HCT116 (cell line): ENCODE measurements around the gene PTPN23. TPM values are rescaled to one million over a fixed set of nuclear protein-coding genes. Genes with fewer than 3 reads are reported as not detected.

Experiments
- ATAC-seq: fragments of 200-7000 bp; cut with Tn5 transposase; 2 replicates; pipeline ENCODE4 v1.9.1; 2020; ENCODE audit warnings: mild to moderate bottlenecking, moderate library complexity
- BruUV-seq: library from RNA; stranded (reverse); fragments of 400-500 nt; replicated peaks from 2 replicates; lab custom pipeline; 2021; lab: Mats Ljungman, UMichigan
- CTCF ChIA-PET: fragments of 300-600 bp; sonication (Branson Sonifier 250); formaldehyde crosslinking; loops from one replicate; lab custom pipeline; 2021; ENCODE audit warnings: antibody characterized with exemption; lab: Charles Lee
- POLR2A ChIA-PET: fragments of 300-600, 350-600 bp; sonication (Branson Sonifier 250); formaldehyde crosslinking; loops from one replicate; lab custom pipeline; 2021; ENCODE audit warnings: antibody characterized with exemption; lab: Charles Lee
- RAD21 ChIA-PET, 2 experiments: fragments of 300-600 bp; sonication (Branson Sonifier 250); formaldehyde crosslinking; loops; one replicate each; lab custom pipeline; 2023; ENCODE audit warnings: low total read pairs in 2 of 2; ENCODE audit not compliant: uncharacterized antibody in 2 of 2, unreplicated experiment in 2 of 2, low non-redundant PET in 1 of 2; lab: Charles Lee
- DNase-seq: peaks from one replicate; pipeline ENCODE4 v3.0.0-alpha.2; 2010; ENCODE audit warnings: low read depth, low spot score
- H2AFZ ChIP-seq: fragments of 200-600 bp; shearing (Covaris generic), sonication (generic); 2 replicates; pipeline ENCODE4 v1.6.1; 2017; ENCODE audit warnings: low read depth, mixed run types, mixed read lengths, antibody characterized with exemption, low read length; ENCODE audit not compliant: poor library complexity, severe bottlenecking
- H3K27ac ChIP-seq: 2 replicates; pipeline ENCODE4 v1.5.1; 2012; ENCODE audit warnings: low read depth, low read length
- H3K27me3 ChIP-seq: fragments of 200-600 bp; sonication (generic); 2 replicates; pipeline ENCODE4 v1.6.1; 2016; ENCODE audit warnings: mixed run types, low read length, mixed read lengths; ENCODE audit not compliant: insufficient read depth
- H3K36me3 ChIP-seq, 2 experiments: fragments of 200-500 bp in 1 of 2; fragments of 200-600 bp in 1 of 2; sonication (Bioruptor generic) in 1 of 2; sonication (generic) in 1 of 2; 2 replicates each; pipeline versions ENCODE4 v1.5.1 to v1.6.1; 2014 to 2016; ENCODE audit warnings: low read length in 2 of 2, inconsistent platforms in 1 of 2, mixed read lengths in 1 of 2, mixed run types in 1 of 2; ENCODE audit not compliant: insufficient read depth in 2 of 2, control insufficient read depth in 1 of 2
- H3K4me1 ChIP-seq, 2 experiments: fragments of 200-600 bp in 1 of 2; sonication (generic) in 1 of 2; 2 replicates each; pipeline versions ENCODE4 v1.5.1 to v1.6.1; 2012 to 2017; ENCODE audit warnings: low read length in 2 of 2, inconsistent platforms in 1 of 2, mild to moderate bottlenecking in 1 of 2, mixed read lengths in 1 of 2, mixed run types in 1 of 2, moderate library complexity in 1 of 2; ENCODE audit not compliant: insufficient read depth in 2 of 2, control insufficient read depth in 1 of 2
- H3K4me2 ChIP-seq: fragments of 200-600 bp; sonication (generic); 2 replicates; pipeline ENCODE4 v1.6.1; 2017; ENCODE audit warnings: mixed run types, low read length, mixed read lengths
- H3K4me3 ChIP-seq, 2 experiments: fragments of 200-600 bp in 1 of 2; sonication (generic) in 1 of 2; replicated peaks in 1 of 2; 2 replicates each; pipeline ENCODE4 v1.5.1; 2011 to 2016; ENCODE audit warnings: low read length in 2 of 2, control low read depth in 1 of 2, low read depth in 1 of 2, mild to moderate bottlenecking in 1 of 2, mixed read lengths in 1 of 2, mixed run types in 1 of 2
- H3K79me2 ChIP-seq: fragments of 200-600 bp; sonication (generic); 2 replicates; pipeline ENCODE4 v1.6.1; 2017; ENCODE audit warnings: mild to moderate bottlenecking, mixed run types, low read length, moderate library complexity, mixed read lengths; ENCODE audit not compliant: insufficient read depth
- H3K9ac ChIP-seq: fragments of 200-600 bp; sonication (generic); 2 replicates; pipeline ENCODE4 v1.6.1; 2016; ENCODE audit warnings: low read length, mixed read lengths
- H3K9me2 ChIP-seq: fragments of 200-600 bp; sonication (generic), shearing (Covaris generic); 2 replicates; pipeline ENCODE4 v1.6.1; 2017; ENCODE audit warnings: mixed run types, mild to moderate bottlenecking, moderate library complexity; ENCODE audit not compliant: insufficient read depth
- H3K9me3 ChIP-seq, 2 experiments: fragments of 200-500 bp in 1 of 2; fragments of 200-600 bp in 1 of 2; sonication (Bioruptor generic) in 1 of 2; sonication (generic) in 1 of 2; 2 replicates each; pipeline ENCODE4 v1.6.1; 2014 to 2017; ENCODE audit warnings: low read length in 2 of 2, mixed read lengths in 2 of 2, inconsistent platforms in 1 of 2, low read depth in 1 of 2, mild to moderate bottlenecking in 1 of 2, mixed run types in 1 of 2, moderate library complexity in 1 of 2; ENCODE audit not compliant: control insufficient read depth in 1 of 2, insufficient read depth in 1 of 2
- H4K20me1 ChIP-seq: fragments of 200-600 bp; sonication (generic), shearing (Covaris generic); 2 replicates; pipeline ENCODE4 v1.6.1; 2017; ENCODE audit warnings: mixed run types, mild to moderate bottlenecking, moderate library complexity; ENCODE audit not compliant: insufficient read depth
- EZH2 ChIP-seq: fragments of 200-600 bp; sonication (generic); IDR thresholded peaks from 2 replicates; pipeline ENCODE4 v1.6.1; 2017; ENCODE audit warnings: antibody characterized with exemption, mixed run types
- EZH2phosphoT487 ChIP-seq: fragments of 200-600 bp; IDR thresholded peaks from 2 replicates; pipeline ENCODE4 v1.6.1; 2018; ENCODE audit warnings: antibody characterized with exemption, borderline replicate concordance
- FOSL1 ChIP-seq: IDR thresholded peaks from 2 replicates; pipeline ENCODE4 v1.6.1; 2012; ENCODE audit warnings: low read depth
- POLR2AphosphoS5 ChIP-seq: IDR thresholded peaks from 2 replicates; pipeline ENCODE4 v1.6.1; 2011; ENCODE audit warnings: mild to moderate bottlenecking, low read depth, low read length, moderate library complexity
- ZFX ChIP-seq: fragments of 450-650 bp; IDR thresholded peaks from 2 replicates; pipeline ENCODE4 v1.6.1; 2017
- ZNF274 ChIP-seq: fragments of 200-500 bp; sonication (Bioruptor generic); IDR thresholded peaks from 2 replicates; pipeline ENCODE4 v1.6.1; 2014; ENCODE audit warnings: mild to moderate bottlenecking, low read depth, low read length, inconsistent platforms
- intact Hi-C: fragments of 100-400 bp; cut with micrococcal nuclease; formaldehyde crosslinking; loops from 2 replicates; pipeline ENCODE4 v1.10.0; 2022
- total RNA-seq: library from RNA; stranded (reverse); gene quantifications from one replicate; pipeline ENCODE4 v1.2.1, GENCODE V29; 2021; ENCODE audit not compliant: unreplicated experiment
- TF ChIP-seq, protein P1 (sequence below): IDR thresholded peaks from 2 replicates; pipeline ENCODE4 v1.6.1; 2011; ENCODE audit warnings: mild to moderate bottlenecking, low read length, moderate library complexity; ENCODE audit not compliant: insufficient replicate concordance; ENCODE audit errors: extremely low read depth

The PTPN23 gene
- total RNA-seq, 1 experiment from 2014 or later = 56.5 TPM

DNA sequence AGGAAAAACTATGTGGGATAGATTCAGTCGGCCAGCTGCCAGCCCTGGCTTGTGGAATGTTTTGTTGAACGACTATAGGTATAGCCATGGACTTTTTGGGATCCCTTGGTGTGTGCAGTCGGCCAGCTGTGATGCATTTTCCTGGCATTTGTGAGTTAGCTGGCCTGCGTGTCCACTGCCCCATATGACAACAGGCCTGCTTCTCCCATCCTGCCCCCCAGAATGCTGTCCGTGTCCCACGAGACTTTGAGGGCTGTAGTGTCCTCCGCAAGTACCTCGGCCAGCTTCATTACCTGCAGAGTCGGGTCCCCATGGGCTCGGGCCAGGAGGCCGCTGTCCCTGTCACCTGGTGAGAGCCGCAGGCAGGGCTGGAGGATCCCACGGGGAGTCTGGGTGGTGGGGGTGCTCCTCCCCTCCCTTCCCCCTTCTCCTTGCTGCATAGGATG is 23.6 kb downstream of the PTPN23 start:
- H3K9me2 ChIP-seq = no peaks in the 10 kb centered on the region
- BruUV-seq = no TSS peak
- DNase-seq = no peak
- no peak overlapping the region for H3K4me2 ChIP-seq
- no peaks in the 10 kb centered on the region for H3K27me3 ChIP-seq
- peaks cover 0 to 2% of the 10 kb centered on the region in 2 experiments; a peak in 2 of 4 replicates for H3K4me1 ChIP-seq
- H3K9ac ChIP-seq = no peak overlapping the region
- TF ChIP-seq EZH2 = no peak
- no peak for TF ChIP-seq ZNF274
- no peak for TF ChIP-seq POLR2AphosphoS5
- TF ChIP-seq, protein P1, sequence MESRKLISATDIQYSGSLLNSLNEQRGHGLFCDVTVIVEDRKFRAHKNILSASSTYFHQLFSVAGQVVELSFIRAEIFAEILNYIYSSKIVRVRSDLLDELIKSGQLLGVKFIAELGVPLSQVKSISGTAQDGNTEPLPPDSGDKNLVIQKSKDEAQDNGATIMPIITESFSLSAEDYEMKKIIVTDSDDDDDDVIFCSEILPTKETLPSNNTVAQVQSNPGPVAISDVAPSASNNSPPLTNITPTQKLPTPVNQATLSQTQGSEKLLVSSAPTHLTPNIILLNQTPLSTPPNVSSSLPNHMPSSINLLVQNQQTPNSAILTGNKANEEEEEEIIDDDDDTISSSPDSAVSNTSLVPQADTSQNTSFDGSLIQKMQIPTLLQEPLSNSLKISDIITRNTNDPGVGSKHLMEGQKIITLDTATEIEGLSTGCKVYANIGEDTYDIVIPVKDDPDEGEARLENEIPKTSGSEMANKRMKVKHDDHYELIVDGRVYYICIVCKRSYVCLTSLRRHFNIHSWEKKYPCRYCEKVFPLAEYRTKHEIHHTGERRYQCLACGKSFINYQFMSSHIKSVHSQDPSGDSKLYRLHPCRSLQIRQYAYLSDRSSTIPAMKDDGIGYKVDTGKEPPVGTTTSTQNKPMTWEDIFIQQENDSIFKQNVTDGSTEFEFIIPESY = no peak
- no peak for TF ChIP-seq EZH2phosphoT487
- no peak for TF ChIP-seq ZFX
- TF ChIP-seq FOSL1 = no peak
- ATAC-seq = no peak
- no peaks in the 10 kb centered on the region for H3K9me3 ChIP-seq
- ChIA-PET RAD21 (no interaction called here), POLR2A (no interaction called here), CTCF (no interaction called here)
- no peak overlapping the region for H3K4me3 ChIP-seq
- peaks cover 0 to 3% of the 10 kb centered on the region in 2 experiments; a peak in 3 of 4 replicates for H3K36me3 ChIP-seq
- no peaks in the 10 kb centered on the region for H4K20me1 ChIP-seq
- H2AFZ ChIP-seq = no peak overlapping the region
- no peak overlapping the region for H3K27ac ChIP-seq
- intact Hi-C loops = no loop called here
- H3K79me2 ChIP-seq = peaks cover 25% of the 10 kb centered on the region; the same call in 1 of the 2 replicates
